Measurements from ENCODE around the gene NTHL1.

The NTHL1 gene

GRCh38 chr16:2078691-2079090 lies 31.1 kb upstream of the NTHL1 start:
- TF ChIP-seq REST (IDR thresholded peaks at IDR 0.05; ENCODE audit: insufficient read depth in 1 of 2, low read depth in 2 of 2, low read length in 2 of 2) (no peak), TAF1 (IDR thresholded peaks at IDR 0.05; ENCODE audit: borderline replicate concordance, insufficient read depth, low read length) (no peak), FOXP2 (optimal IDR thresholded peaks at IDR 0.05; ENCODE audit: borderline replicate concordance, extremely low read depth, extremely low read length, insufficient read depth) (no peak), POLR2AphosphoS5 (IDR thresholded peaks at IDR 0.05; ENCODE audit: low read depth, low read length) (no peak), SIN3A (IDR thresholded peaks at IDR 0.05; ENCODE audit: borderline replicate concordance, insufficient read depth, low read length) (no peak)

- TF ChIP-seq TAF1 (IDR thresholded peaks at IDR 0.05; ENCODE audit: borderline replicate concordance, insufficient read depth, low read length) (no peak), REST (IDR thresholded peaks at IDR 0.05; ENCODE audit: insufficient read depth in 1 of 2, low read depth in 2 of 2, low read length in 2 of 2) (no peak), SIN3A (IDR thresholded peaks at IDR 0.05; ENCODE audit: borderline replicate concordance, insufficient read depth, low read length) (no peak), FOXP2 (optimal IDR thresholded peaks at IDR 0.05; ENCODE audit: borderline replicate concordance, extremely low read depth, extremely low read length, insufficient read depth) (no peak), POLR2AphosphoS5 (IDR thresholded peaks at IDR 0.05; ENCODE audit: low read depth, low read length) (no peak)
Observed at GRCh38 chr16:2078096-2078495, 30.5 kb upstream of the NTHL1 start.

GRCh38 chr16:2077696-2078095 lies 30.1 kb upstream of the NTHL1 start:
- TF ChIP-seq FOXP2 (optimal IDR thresholded peaks at IDR 0.05; ENCODE audit: borderline replicate concordance, extremely low read depth, extremely low read length, insufficient read depth) (no peak), POLR2AphosphoS5 (IDR thresholded peaks at IDR 0.05; ENCODE audit: low read depth, low read length) (no peak), TAF1 (IDR thresholded peaks at IDR 0.05; ENCODE audit: borderline replicate concordance, insufficient read depth, low read length) (no peak), REST (IDR thresholded peaks at IDR 0.05; ENCODE audit: insufficient read depth in 1 of 2, low read depth in 2 of 2, low read length in 2 of 2) (no peak), SIN3A (IDR thresholded peaks at IDR 0.05; ENCODE audit: borderline replicate concordance, insufficient read depth, low read length) (no peak)

- TF ChIP-seq TAF1 (IDR thresholded peaks at IDR 0.05; ENCODE audit: borderline replicate concordance, insufficient read depth, low read length) (no peak), SIN3A (IDR thresholded peaks at IDR 0.05; ENCODE audit: borderline replicate concordance, insufficient read depth, low read length) (no peak), REST (IDR thresholded peaks at IDR 0.05; ENCODE audit: insufficient read depth in 1 of 2, low read depth in 2 of 2, low read length in 2 of 2) (no peak), FOXP2 (optimal IDR thresholded peaks at IDR 0.05; ENCODE audit: borderline replicate concordance, extremely low read depth, extremely low read length, insufficient read depth) (no peak), POLR2AphosphoS5 (IDR thresholded peaks at IDR 0.05; ENCODE audit: low read depth, low read length) (no peak)
Observed at GRCh38 chr16:2077016-2077415, 29.4 kb upstream of the NTHL1 start.
